Measurements from ENCODE around the gene SGPP1.

Gene SGPP1

GRCh38 chr14:63727231-63727735, 582 bp downstream of the SGPP1 start:
- H3K27ac ChIP-seq = peak overlapping the region; percentile 81
- ChIA-PET CTCF (interaction anchor here (0.6 kb wide), 1 partner anchor 86 kb away, joined by 5 read pairs; no protein-coding TSS in a partner anchor), POLR2A (ENCODE audit: low non-redundant PET) (no interaction called here)
- no peak for DNase-seq (ENCODE audit: low spot score)
- TF ChIP-seq, protein P1, sequence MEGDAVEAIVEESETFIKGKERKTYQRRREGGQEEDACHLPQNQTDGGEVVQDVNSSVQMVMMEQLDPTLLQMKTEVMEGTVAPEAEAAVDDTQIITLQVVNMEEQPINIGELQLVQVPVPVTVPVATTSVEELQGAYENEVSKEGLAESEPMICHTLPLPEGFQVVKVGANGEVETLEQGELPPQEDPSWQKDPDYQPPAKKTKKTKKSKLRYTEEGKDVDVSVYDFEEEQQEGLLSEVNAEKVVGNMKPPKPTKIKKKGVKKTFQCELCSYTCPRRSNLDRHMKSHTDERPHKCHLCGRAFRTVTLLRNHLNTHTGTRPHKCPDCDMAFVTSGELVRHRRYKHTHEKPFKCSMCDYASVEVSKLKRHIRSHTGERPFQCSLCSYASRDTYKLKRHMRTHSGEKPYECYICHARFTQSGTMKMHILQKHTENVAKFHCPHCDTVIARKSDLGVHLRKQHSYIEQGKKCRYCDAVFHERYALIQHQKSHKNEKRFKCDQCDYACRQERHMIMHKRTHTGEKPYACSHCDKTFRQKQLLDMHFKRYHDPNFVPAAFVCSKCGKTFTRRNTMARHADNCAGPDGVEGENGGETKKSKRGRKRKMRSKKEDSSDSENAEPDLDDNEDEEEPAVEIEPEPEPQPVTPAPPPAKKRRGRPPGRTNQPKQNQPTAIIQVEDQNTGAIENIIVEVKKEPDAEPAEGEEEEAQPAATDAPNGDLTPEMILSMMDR (conservative IDR thresholded peaks at IDR 0.05; ENCODE audit: low read depth) = no peak

- TF ChIP-seq, protein P1 (conservative IDR thresholded peaks at IDR 0.05; ENCODE audit: low read depth) = no peak
- POLR2A ChIA-PET (ENCODE audit: low non-redundant PET) = no interaction called here
- DNase-seq (ENCODE audit: low spot score) = no peak
- CTCF ChIA-PET = interaction anchor here (0.5 kb wide), 1 partner anchor 260 kb away, joined by 4 read pairs; no protein-coding TSS in a partner anchor
- no peak overlapping the region for H3K27ac ChIP-seq
Measured at GRCh38 chr14:63726499-63726898, 1.4 kb downstream of the SGPP1 start.

DNA sequence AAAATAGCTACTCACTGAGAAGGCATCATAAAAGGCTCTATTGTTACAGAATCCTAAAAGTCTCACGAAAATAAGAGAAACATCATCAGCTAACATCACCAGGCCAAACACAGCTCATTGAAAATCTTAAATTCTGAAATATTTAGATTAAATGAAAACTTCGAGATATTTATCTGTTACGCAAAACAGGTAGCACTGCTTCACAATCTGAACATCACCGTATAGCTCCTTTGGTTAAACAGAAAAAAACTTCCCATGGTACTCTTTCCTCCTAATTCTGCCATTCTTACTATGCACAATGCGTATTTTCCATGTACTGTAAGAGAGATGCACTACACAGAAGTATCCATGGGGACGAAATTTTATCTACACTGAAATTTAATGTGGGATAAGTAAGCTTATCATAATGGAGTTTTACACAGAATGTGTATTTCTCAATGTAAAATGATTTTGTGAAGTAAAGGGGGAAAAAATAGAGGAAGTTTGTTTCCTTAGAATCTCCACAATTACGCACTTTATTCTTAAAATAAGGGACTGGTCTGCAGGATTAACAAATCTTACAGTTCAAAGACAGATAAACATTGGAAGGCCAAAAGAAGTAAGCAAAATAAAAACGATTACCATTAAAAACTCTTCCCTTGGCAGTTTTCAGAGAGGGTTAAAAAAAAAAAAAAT, 1.9 kb downstream of the SGPP1 start:
- TF ChIP-seq, protein P1 (conservative IDR thresholded peaks at IDR 0.05; ENCODE audit: low read depth) = no peak
- ChIA-PET CTCF (interaction anchor here (0.5 to 0.7 kb wide), 2 partner anchors 70 to 337 kb away, joined by 3 to 7 read pairs; no protein-coding TSS in a partner anchor), POLR2A (ENCODE audit: low non-redundant PET) (no interaction called here)
- H3K27ac ChIP-seq = no peak overlapping the region
- no peak for DNase-seq (ENCODE audit: low spot score)

GRCh38 chr14:63717702-63718101, 10.2 kb downstream of the SGPP1 start:
- DNase-seq (ENCODE audit: low spot score) = no peak
- TF ChIP-seq, protein P1 (conservative IDR thresholded peaks at IDR 0.05; ENCODE audit: low read depth) = no peak
- no peak overlapping the region for H3K27ac ChIP-seq
- ChIA-PET CTCF (no interaction called here), POLR2A (ENCODE audit: low non-redundant PET) (no interaction called here)

DNA sequence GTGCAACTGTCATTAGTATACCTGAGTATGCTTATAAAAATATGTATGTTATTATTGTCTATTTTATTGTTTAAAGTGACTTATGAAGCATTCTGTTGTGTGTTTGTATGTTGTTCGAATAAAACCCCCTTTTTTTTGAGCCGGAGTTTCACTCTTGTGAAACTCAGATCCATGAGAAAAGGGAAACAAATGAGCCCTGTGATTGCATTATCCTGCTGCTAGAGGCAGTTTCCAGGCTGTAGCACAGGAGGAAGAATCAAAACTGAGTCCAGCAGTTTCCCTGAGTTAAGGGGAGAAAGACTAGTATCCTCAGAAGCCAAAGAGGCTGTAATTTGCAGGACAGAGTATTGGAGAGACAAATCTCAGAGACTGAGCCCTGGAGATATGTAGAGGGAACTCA, 12.5 kb downstream of the SGPP1 start:
- H3K27ac ChIP-seq = no peak overlapping the region
- POLR2A ChIA-PET (ENCODE audit: low non-redundant PET) = no interaction called here
- CTCF ChIA-PET = no interaction called here

GRCh38 chr14:63713764-63714163, 14.1 kb downstream of the SGPP1 start:
- POLR2A ChIA-PET (ENCODE audit: low non-redundant PET) = no interaction called here
- H3K27ac ChIP-seq = no peak overlapping the region
- CTCF ChIA-PET = interaction anchor here (0.7 kb wide), 1 partner anchor 325 kb away, joined by 3 read pairs; no protein-coding TSS in a partner anchor
- peak; percentile 54 for DNase-seq (ENCODE audit: low spot score)
- TF ChIP-seq, protein P1 (conservative IDR thresholded peaks at IDR 0.05; ENCODE audit: low read depth) = no peak

More for the DNA sequence above, 12.5 kb downstream of the SGPP1 start:
- TF ChIP-seq, protein P1 (conservative IDR thresholded peaks at IDR 0.05; ENCODE audit: low read depth) = no peak
- DNase-seq (ENCODE audit: low spot score) = no peak
